LoVo (cell line): ENCODE measurements around the gene C1QTNF12.
A peak's percentile ranks its signal among the peaks of the same experiment; 100 is the strongest.

Experiments used
- DNase-seq: peaks from one replicate; pipeline ENCODE4 v3.0.0-alpha.2; 2016; ENCODE audit warnings: low spot score

Gene C1QTNF12

GRCh38 chr1:1240822-1241587 is 5.5 kb downstream of the C1QTNF12 start:
- no peak for DNase-seq

GRCh38 chr1:1240348-1240732 is 6.2 kb downstream of the C1QTNF12 start:
- DNase-seq: no peak

GRCh38 chr1:1239614-1240347 is 6.7 kb downstream of the C1QTNF12 start:
- no peak for DNase-seq

GRCh38 chr1:1239227-1239613 is 7.3 kb downstream of the C1QTNF12 start:
- no peak for DNase-seq

GRCh38 chr1:1238702-1239178 is 7.8 kb downstream of the C1QTNF12 start:
- no peak for DNase-seq

- no peak for DNase-seq
Observed at GRCh38 chr1:1237874-1238701, 8.4 kb downstream of the C1QTNF12 start.

- no peak for DNase-seq
Observed at GRCh38 chr1:1236945-1237873, 9.3 kb downstream of the C1QTNF12 start.

GRCh38 chr1:1236176-1236763 is 10.3 kb downstream of the C1QTNF12 start:
- no peak for DNase-seq

- DNase-seq: no peak
Observed at GRCh38 chr1:1235016-1235744, 11.3 kb downstream of the C1QTNF12 start.

- DNase-seq: no peak
Observed at GRCh38 chr1:1234180-1234808, 12.2 kb downstream of the C1QTNF12 start.

GRCh38 chr1:1233567-1233892 is 13.0 kb downstream of the C1QTNF12 start:
- no peak for DNase-seq

GRCh38 chr1:1232796-1233566 is 13.5 kb downstream of the C1QTNF12 start:
- no peak for DNase-seq

- DNase-seq: no peak
Observed at GRCh38 chr1:1232208-1232795, 14.2 kb downstream of the C1QTNF12 start, which contains the start of gene B3GALT6. TSS of gene B3GALT6 (plus strand) at chr1:1232237. CDS start at chr1:1232279, 42 bp downstream.

GRCh38 chr1:1231400-1232207 is 14.9 kb downstream of the C1QTNF12 start, which contains the start of gene SDF4:
TSS of gene SDF4 (minus strand) at chr1:1232001. CDS start at chr1:1228772, 3,229 bp downstream.
- peak; percentile 97 for DNase-seq

- DNase-seq: peak; percentile 63
Observed at GRCh38 chr1:1230656-1231399, 15.7 kb downstream of the C1QTNF12 start.

GRCh38 chr1:1229770-1230169 is 16.8 kb downstream of the C1QTNF12 start:
- no peak for DNase-seq
